Esophagus (tissue), 2 donors: ENCODE measurements around the gene BAIAP2L1. TPM values are rescaled to one million over a fixed set of nuclear protein-coding genes. Genes with fewer than 3 reads are reported as not detected.
"Not testable (repeated sequence)": the region's sequence is repeated elsewhere in the genome, so short reads cannot be mapped to it uniquely, and the experiment has no call there.

Source experiments
- H3K27ac ChIP-seq, 2 donors: one replicate each; pipeline ENCODE4 v1.5.1; 2013; ENCODE audit warnings: low read depth in 2 of 2, mild to moderate bottlenecking in 2 of 2, inconsistent platforms in 1 of 2, low read length in 1 of 2, moderate library complexity in 1 of 2
- H3K27me3 ChIP-seq, 2 donors: one replicate each; pipeline ENCODE4 v1.6.1; 2013; ENCODE audit warnings: low read length in 2 of 2, control low read depth in 1 of 2, mild to moderate bottlenecking in 1 of 2; ENCODE audit not compliant: insufficient read depth in 2 of 2, control insufficient read depth in 1 of 2
- H3K36me3 ChIP-seq, 2 donors: one replicate each; pipeline ENCODE4 v1.6.1; 2013; ENCODE audit warnings: low read length in 1 of 2; ENCODE audit not compliant: control insufficient read depth in 2 of 2, insufficient read depth in 2 of 2
- H3K4me1 ChIP-seq, 2 donors: one replicate each; pipeline ENCODE4 v1.6.1; 2013; ENCODE audit warnings: low read length in 1 of 2; ENCODE audit not compliant: control insufficient read depth in 2 of 2, insufficient read depth in 2 of 2
- H3K4me3 ChIP-seq, 2 donors: one replicate each; pipeline ENCODE4 v1.5.1; 2013; ENCODE audit warnings: low read length in 2 of 2, mild to moderate bottlenecking in 2 of 2, low read depth in 1 of 2, moderate library complexity in 1 of 2
- H3K9me3 ChIP-seq, 2 donors: one replicate each; pipeline ENCODE4 v1.6.1; 2013; ENCODE audit warnings: mild to moderate bottlenecking in 2 of 2, low read depth in 1 of 2, low read length in 1 of 2, moderate library complexity in 1 of 2; ENCODE audit not compliant: control insufficient read depth in 2 of 2, insufficient read depth in 1 of 2
- WGBS, 2 donors: extraction: QIAGEN DNeasy Blood & Tissue Kit; methylation state at CpG; one replicate each; pipeline ENCODE4 v1.1.7; 2013; 5-methylcytosine and 5-hydroxymethylcytosine counted together
- polyA plus RNA-seq, 2 donors: library from polyadenylated mRNA; stranded (reverse); fragments of 200-250 nt; gene quantifications; one replicate each; pipeline ENCODE4 v1.2.3, GENCODE V29; 2013
- donor health status: healthy with polysubstance abuse.
- donor health status: Bipolar disorder and iron deficiency.

The BAIAP2L1 gene
- polyA plus RNA-seq, 2 donors = 20.0 to 23.1 TPM

- 79 to 81% methylated on average over 8 of the region's 8 CpGs for WGBS, 2 donors
- no peaks in the 10 kb centered on the region for H3K4me1 ChIP-seq
- H3K36me3 ChIP-seq = no peaks in the 10 kb centered on the region
- H3K27ac ChIP-seq = no peak overlapping the region
- no peaks in the 10 kb centered on the region for H3K9me3 ChIP-seq
- no peaks in the 10 kb centered on the region for H3K27me3 ChIP-seq
- H3K4me3 ChIP-seq = no peak overlapping the region
These were observed 13.8 kb downstream of the BAIAP2L1 start for GRCh38 chr7:98387131-98387530.

DNA sequence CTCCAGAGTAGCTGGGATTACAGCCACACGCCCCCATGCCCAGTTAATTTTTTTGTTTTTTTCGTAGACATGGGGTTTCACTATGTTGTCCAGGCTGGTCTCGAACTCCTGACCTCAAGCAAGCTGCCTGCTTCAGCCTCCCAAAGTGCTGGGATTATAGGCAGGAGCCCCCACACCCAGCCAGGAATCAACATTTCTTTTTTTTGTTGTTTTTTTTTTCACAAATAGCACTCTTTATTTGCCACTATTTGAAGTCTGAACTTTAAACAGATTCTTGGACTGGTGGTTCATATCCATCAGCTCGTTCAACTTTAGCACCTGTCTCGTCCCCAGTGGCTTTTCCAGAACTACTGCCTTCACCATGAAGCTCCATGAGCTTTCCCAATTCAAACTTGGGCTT, 15.4 kb downstream of the BAIAP2L1 start:
- not testable (repeated sequence) for H3K27ac ChIP-seq, H3K27me3 ChIP-seq, H3K4me3 ChIP-seq, H3K9me3 ChIP-seq, H3K36me3 ChIP-seq, H3K4me1 ChIP-seq
- WGBS, 2 donors = 74 to 83% methylated on average over 4 of the region's 5 CpGs

- no peak overlapping the region for H3K27ac ChIP-seq
- H3K27me3 ChIP-seq = no peaks in the 10 kb centered on the region
- no peaks in the 10 kb centered on the region for H3K4me1 ChIP-seq
- 69 to 77% methylated on average over 9 of the region's 9 CpGs for WGBS, 2 donors
- no peak overlapping the region for H3K4me3 ChIP-seq
- no peaks in the 10 kb centered on the region for H3K36me3 ChIP-seq
- no peaks in the 10 kb centered on the region for H3K9me3 ChIP-seq
These were observed 22.6 kb downstream of the BAIAP2L1 start for GRCh38 chr7:98378210-98378819.

DNA sequence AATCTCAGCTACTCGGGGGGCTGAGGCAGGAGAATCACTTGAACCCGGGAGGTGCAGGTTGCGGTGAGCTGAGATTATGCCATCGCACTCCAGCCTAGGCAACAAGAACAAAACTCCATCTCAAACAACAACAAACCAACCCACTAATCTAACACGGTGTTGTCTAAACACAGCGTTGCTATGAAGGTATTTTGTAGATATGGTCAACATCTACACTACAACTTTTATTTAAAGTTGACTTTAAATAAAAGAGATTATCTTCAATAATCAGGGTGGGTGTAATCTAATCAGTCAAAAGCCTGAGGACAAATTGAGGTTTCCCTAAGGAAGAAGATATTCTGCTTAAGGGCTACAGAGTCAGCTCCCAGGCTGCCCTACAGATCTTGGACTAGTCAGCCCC, 24.2 kb downstream of the BAIAP2L1 start:
- Histone ChIP-seq H3K9me3 (no peaks in the 10 kb centered on the region), H3K27me3 (no peaks in the 10 kb centered on the region), H3K36me3 (no peaks in the 10 kb centered on the region), H3K4me1 (peaks cover 0 to 4% of the 10 kb centered on the region in 2 donors), H3K27ac (no peak overlapping the region), H3K4me3 (no peak overlapping the region)
- 81 to 91% methylated on average over 6 of the region's 6 CpGs for WGBS, 2 donors

- peaks cover 0 to 4% of the 10 kb centered on the region in 2 donors for H3K4me1 ChIP-seq
- H3K27me3 ChIP-seq = no peaks in the 10 kb centered on the region
- no peaks in the 10 kb centered on the region for H3K9me3 ChIP-seq
- H3K27ac ChIP-seq = no peak overlapping the region
- no peaks in the 10 kb centered on the region for H3K36me3 ChIP-seq
- no peak overlapping the region for H3K4me3 ChIP-seq
- WGBS, 2 donors = 92 to 94% methylated on average over 7 of the region's 7 CpGs
These were observed 25.2 kb downstream of the BAIAP2L1 start for GRCh38 chr7:98375664-98376063.

DNA sequence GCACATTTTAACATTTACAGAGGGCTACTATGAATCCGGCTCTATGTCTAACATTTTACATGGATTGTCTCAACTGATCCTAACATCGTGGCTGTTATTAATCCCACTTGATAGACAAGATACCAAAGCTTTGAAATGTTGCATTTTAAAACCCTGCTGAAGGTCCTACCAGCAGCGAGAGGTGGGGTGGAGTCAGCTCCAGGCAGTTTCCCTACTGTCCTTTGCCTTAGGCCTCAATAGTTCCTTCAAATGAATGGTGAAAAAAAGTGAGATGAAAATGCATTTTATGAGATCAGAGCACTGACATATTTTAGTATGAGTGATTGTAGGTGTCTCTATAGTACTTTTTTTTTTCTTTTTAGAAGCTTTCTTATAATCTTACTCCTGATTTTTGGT, 26.6 kb downstream of the BAIAP2L1 start:
- H3K9me3 ChIP-seq = no peaks in the 10 kb centered on the region
- no peaks in the 10 kb centered on the region for H3K27me3 ChIP-seq
- H3K36me3 ChIP-seq = no peaks in the 10 kb centered on the region
- no peak overlapping the region for H3K4me3 ChIP-seq
- 83 to 90% methylated on average over 3 of the region's 3 CpGs for WGBS, 2 donors
- peaks cover 0 to 4% of the 10 kb centered on the region in 2 donors for H3K4me1 ChIP-seq
- no peak overlapping the region for H3K27ac ChIP-seq

- Histone ChIP-seq H3K36me3 (no peaks in the 10 kb centered on the region), H3K27ac (no peak overlapping the region), H3K27me3 (no peaks in the 10 kb centered on the region), H3K4me1 (peaks cover 0 to 4% of the 10 kb centered on the region in 2 donors), H3K4me3 (no peak overlapping the region), H3K9me3 (no peaks in the 10 kb centered on the region)
- WGBS, 2 donors = 83 to 84% methylated on average over 3 of the region's 3 CpGs
These were observed 27.9 kb downstream of the BAIAP2L1 start for GRCh38 chr7:98372993-98373392.

DNA sequence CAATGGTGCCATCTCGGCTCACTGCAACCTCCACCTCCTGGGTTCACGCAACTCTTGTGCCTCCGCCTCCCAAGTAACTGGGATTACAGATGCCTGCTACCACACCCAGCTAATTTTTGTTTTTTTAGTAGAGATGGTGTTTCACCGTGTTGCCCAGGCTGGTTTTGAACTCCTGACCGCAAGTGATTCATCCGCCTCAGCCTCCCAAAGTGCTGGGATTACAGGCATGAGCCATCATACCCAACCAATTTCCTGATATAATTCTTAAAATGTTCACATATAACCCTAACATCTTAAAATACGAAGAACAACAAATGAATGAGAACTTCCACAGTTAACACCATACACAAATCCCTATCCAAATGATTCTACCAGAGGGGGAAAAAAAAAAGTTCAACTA, 31.2 kb downstream of the BAIAP2L1 start:
- Histone ChIP-seq H3K36me3 (no peaks in the 10 kb centered on the region), H3K4me3 (no peak overlapping the region), H3K27me3 (no peaks in the 10 kb centered on the region), H3K4me1 (peaks cover 0 to 4% of the 10 kb centered on the region in 2 donors), H3K27ac (no peak overlapping the region), H3K9me3 (no peaks in the 10 kb centered on the region)
- WGBS, 2 donors = 77 to 82% methylated on average over 7 of the region's 7 CpGs

DNA sequence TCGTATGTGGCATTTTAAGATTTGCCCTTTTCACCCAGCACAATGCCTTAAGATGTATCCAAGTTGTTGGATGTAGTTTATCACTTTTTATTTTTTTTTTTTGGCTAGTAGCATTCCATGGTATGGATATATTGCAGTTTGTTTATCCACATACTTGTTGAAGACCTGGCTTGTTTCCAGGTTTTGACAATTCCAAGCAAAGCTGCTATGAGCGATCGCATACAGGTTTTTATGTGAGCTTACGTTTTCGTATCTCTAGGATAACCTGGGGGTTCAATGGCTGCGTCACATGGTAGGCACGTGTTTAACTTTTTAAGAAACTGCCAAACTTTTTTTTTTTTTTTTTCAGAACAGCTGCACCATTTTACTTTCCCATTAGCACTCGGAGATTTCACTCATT, 32.2 kb downstream of the BAIAP2L1 start:
- no peak overlapping the region for H3K27ac ChIP-seq
- 65 to 72% methylated on average over 8 of the region's 8 CpGs for WGBS, 2 donors

GRCh38 chr7:98366562-98366938, 34.3 kb downstream of the BAIAP2L1 start:
- Histone ChIP-seq H3K27ac (no peak overlapping the region), H3K4me3 (no peak overlapping the region)
- WGBS, 2 donors = 89% methylated on average over 6 of the region's 6 CpGs

More for the DNA sequence above, 32.2 kb downstream of the BAIAP2L1 start:
- Histone ChIP-seq H3K9me3 (no peaks in the 10 kb centered on the region), H3K4me3 (no peak overlapping the region), H3K27me3 (no peaks in the 10 kb centered on the region), H3K36me3 (no peaks in the 10 kb centered on the region), H3K4me1 (peaks cover 0 to 4% of the 10 kb centered on the region in 2 donors)

More at GRCh38 chr7:98366562-98366938, 34.3 kb downstream of the BAIAP2L1 start:
- H3K9me3 ChIP-seq = no peaks in the 10 kb centered on the region
- no peaks in the 10 kb centered on the region for H3K27me3 ChIP-seq
- H3K4me1 ChIP-seq = no peaks in the 10 kb centered on the region
- H3K36me3 ChIP-seq = no peaks in the 10 kb centered on the region
